Osteoblast (primary cell): Measurements from ENCODE around the gene SAE1. TPM values are rescaled to one million over a fixed set of nuclear protein-coding genes. Genes with fewer than 3 reads are reported as not detected.
"Not testable (repeated sequence)": the region's sequence is repeated elsewhere in the genome, so short reads cannot be mapped to it uniquely, and the experiment has no call there.

Experiments
- DNase-seq: peaks from one replicate; pipeline ENCODE4 v3.0.0; 2011; ENCODE audit warnings: low spot score, mixed read lengths; ENCODE audit not compliant: insufficient read length; ENCODE audit errors: missing footprints
- H2AFZ ChIP-seq: 2 replicates; pipeline ENCODE4 v1.6.0; 2011; ENCODE audit warnings: mild to moderate bottlenecking, low read length
- H3K27ac ChIP-seq: 2 replicates; pipeline ENCODE4 v1.5.1; 2011; ENCODE audit warnings: mild to moderate bottlenecking, low read depth, low read length, moderate library complexity
- H3K27me3 ChIP-seq: 2 replicates; pipeline ENCODE4 v1.6.0; 2012; ENCODE audit warnings: mild to moderate bottlenecking, control low read depth, inconsistent platforms, low read length, moderate library complexity; ENCODE audit not compliant: insufficient read depth
- H3K36me3 ChIP-seq: 2 replicates; pipeline ENCODE4 v1.5.1; 2011; ENCODE audit warnings: mild to moderate bottlenecking, low read length, control low read depth, moderate library complexity; ENCODE audit not compliant: insufficient read depth
- H3K4me1 ChIP-seq: 2 replicates; pipeline ENCODE4 v1.5.1; 2011; ENCODE audit warnings: mild to moderate bottlenecking, low read length, control low read depth, moderate library complexity; ENCODE audit not compliant: insufficient read depth
- H3K4me2 ChIP-seq: 2 replicates; pipeline ENCODE4 v1.6.0; 2011; ENCODE audit warnings: mild to moderate bottlenecking, low read length; ENCODE audit not compliant: insufficient read depth
- H3K4me3 ChIP-seq: fragments of 200-600 bp; sonication (generic); 3 replicates; pipeline ENCODE4 v1.5.1; 2012; ENCODE audit warnings: mild to moderate bottlenecking, low read length, inconsistent platforms; ENCODE audit not compliant: insufficient read depth
- H3K79me2 ChIP-seq: 2 replicates; pipeline ENCODE4 v1.6.0; 2012; ENCODE audit warnings: mild to moderate bottlenecking, low read length, control low read depth, inconsistent platforms; ENCODE audit not compliant: insufficient read depth
- H3K9me3 ChIP-seq: 2 replicates; pipeline ENCODE4 v1.5.1; 2011; ENCODE audit warnings: low read depth, low read length, control low read depth
- H4K20me1 ChIP-seq: 2 replicates; pipeline ENCODE4 v1.6.0; 2012; ENCODE audit warnings: mild to moderate bottlenecking, low read length, control low read depth; ENCODE audit not compliant: insufficient read depth
- total RNA-seq: library from RNA; depleted of rRNA; stranded (reverse); fragments of >200 nt; gene quantifications from 2 replicates; pipeline ENCODE4 v1.2.3, GENCODE V29; 2012
- TF ChIP-seq, protein P1 (sequence below): IDR thresholded peaks from 2 replicates; pipeline ENCODE4 v1.5.1; 2011; ENCODE audit warnings: mild to moderate bottlenecking, low read depth, low read length, moderate library complexity; ENCODE audit errors: extremely low read depth

The SAE1 gene
- total RNA-seq, 1 donor = 105 TPM

DNA sequence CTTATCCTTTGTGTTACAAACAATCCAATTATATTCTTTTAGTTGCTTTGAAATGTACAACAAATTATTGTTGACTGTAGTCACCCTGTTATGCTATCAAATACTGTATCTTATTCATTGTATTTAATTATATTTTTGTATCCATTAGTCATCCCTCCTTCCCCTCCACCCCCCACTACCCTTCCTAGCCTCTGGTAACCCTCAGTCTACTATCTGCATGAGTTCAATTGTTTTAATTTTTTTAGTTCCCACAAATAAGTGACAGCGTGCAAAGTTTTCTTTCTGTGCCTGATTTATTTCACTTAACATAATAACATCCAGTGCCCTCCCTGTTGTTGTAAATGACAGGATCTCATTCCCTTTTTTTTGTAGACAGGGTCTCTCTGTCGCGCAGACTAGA, 4.5 kb downstream of the SAE1 start:
- Histone ChIP-seq H3K4me3 (no peak overlapping the region), H4K20me1 (peaks cover 41% of the 10 kb centered on the region), H3K36me3 (peaks cover 14% of the 10 kb centered on the region), H3K79me2 (peaks cover 93% of the 10 kb centered on the region), H3K4me1 (peaks cover 14% of the 10 kb centered on the region), H3K4me2 (peak overlapping the region; percentile 16), H3K27ac (peak overlapping the region; percentile 31), H2AFZ (no peak overlapping the region), H3K9me3 (no peaks in the 10 kb centered on the region), H3K27me3 (no peaks in the 10 kb centered on the region)
- DNase-seq = no peak
- TF ChIP-seq, protein P1, sequence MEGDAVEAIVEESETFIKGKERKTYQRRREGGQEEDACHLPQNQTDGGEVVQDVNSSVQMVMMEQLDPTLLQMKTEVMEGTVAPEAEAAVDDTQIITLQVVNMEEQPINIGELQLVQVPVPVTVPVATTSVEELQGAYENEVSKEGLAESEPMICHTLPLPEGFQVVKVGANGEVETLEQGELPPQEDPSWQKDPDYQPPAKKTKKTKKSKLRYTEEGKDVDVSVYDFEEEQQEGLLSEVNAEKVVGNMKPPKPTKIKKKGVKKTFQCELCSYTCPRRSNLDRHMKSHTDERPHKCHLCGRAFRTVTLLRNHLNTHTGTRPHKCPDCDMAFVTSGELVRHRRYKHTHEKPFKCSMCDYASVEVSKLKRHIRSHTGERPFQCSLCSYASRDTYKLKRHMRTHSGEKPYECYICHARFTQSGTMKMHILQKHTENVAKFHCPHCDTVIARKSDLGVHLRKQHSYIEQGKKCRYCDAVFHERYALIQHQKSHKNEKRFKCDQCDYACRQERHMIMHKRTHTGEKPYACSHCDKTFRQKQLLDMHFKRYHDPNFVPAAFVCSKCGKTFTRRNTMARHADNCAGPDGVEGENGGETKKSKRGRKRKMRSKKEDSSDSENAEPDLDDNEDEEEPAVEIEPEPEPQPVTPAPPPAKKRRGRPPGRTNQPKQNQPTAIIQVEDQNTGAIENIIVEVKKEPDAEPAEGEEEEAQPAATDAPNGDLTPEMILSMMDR = no peak

DNA sequence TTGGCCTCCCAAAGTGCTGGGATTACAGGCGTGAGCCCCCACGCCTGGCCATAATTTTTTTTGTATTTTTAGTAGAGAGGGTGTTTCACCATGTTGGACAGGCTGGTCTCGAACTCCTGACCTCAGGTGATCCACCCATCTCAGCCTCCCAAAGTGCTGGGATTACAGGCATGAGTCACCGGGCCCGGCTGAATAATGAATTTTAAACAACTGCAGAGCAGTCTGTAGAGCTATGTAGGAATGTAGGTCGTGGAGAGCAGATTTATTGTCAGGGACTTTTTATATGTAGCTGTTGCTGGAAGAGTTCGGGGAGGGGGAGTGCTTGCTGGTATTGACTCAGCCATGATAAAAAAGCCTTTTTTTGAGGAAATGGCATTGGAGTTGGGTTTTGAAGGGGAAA, 10.6 kb downstream of the SAE1 start:
- peaks cover 90% of the 10 kb centered on the region for H3K79me2 ChIP-seq
- H3K4me1 ChIP-seq = peaks cover 12% of the 10 kb centered on the region
- not testable (repeated sequence) for H3K9me3 ChIP-seq, H3K4me2 ChIP-seq, H3K27ac ChIP-seq, H3K27me3 ChIP-seq, H3K4me3 ChIP-seq, H2AFZ ChIP-seq
- peaks cover 29% of the 10 kb centered on the region for H4K20me1 ChIP-seq
- DNase-seq = peak; percentile 79
- H3K36me3 ChIP-seq = peaks cover 21% of the 10 kb centered on the region

DNA sequence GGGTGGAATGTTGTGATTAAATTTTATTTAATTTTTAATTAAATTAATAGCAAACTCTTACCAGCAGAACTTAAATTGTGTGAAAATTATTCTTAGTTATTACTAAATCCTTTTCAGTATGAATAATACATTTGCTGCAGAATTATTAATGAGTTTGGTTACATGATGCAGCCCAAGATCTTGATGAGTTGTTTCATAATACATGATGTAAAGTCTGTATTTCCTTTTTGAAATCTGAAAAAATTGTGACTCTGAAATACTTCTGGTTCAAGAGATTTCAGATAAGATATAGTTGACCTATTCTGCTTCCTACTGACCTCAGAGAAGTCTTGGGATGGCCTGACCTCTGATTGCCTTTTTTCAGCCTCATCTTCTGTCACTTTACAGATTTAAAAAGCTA, 11.1 kb downstream of the SAE1 start:
- no peak for DNase-seq
- H3K27me3 ChIP-seq = no peaks in the 10 kb centered on the region
- TF ChIP-seq, protein P1 = no peak
- H2AFZ ChIP-seq = no peak overlapping the region
- H3K4me3 ChIP-seq = no peak overlapping the region
- peaks cover 12% of the 10 kb centered on the region for H3K4me1 ChIP-seq
- H3K79me2 ChIP-seq = peaks cover 90% of the 10 kb centered on the region
- H3K27ac ChIP-seq = peak overlapping the region; percentile 1
- H3K4me2 ChIP-seq = no peak overlapping the region
- H3K9me3 ChIP-seq = no peaks in the 10 kb centered on the region
- H3K36me3 ChIP-seq = peaks cover 26% of the 10 kb centered on the region
- peaks cover 28% of the 10 kb centered on the region for H4K20me1 ChIP-seq

DNA sequence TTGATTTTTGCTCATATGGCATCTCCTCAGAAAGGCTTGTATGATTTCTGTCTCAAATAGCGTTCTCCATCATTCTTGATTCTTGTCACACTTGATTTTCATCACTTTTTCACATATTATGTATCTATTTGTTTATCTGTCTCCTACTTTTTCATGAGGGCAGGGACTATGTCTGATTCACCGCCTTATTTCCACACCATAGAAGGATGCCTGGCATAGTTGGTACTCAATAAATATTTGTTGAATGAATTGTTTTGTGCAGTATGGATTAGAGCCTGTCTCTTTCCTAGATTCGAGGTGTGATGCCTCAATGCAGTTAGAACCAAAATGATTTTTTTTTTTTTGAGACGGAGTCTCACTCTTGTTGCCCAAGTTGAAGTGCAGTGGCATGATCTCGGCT, 12.1 kb downstream of the SAE1 start:
- no peak overlapping the region for H2AFZ ChIP-seq
- peaks cover 29% of the 10 kb centered on the region for H3K36me3 ChIP-seq
- no peak overlapping the region for H3K27ac ChIP-seq
- peaks cover 86% of the 10 kb centered on the region for H3K79me2 ChIP-seq
- no peak overlapping the region for H3K4me3 ChIP-seq
- DNase-seq = no peak
- H3K27me3 ChIP-seq = no peaks in the 10 kb centered on the region
- peaks cover 12% of the 10 kb centered on the region for H3K4me1 ChIP-seq
- H3K9me3 ChIP-seq = no peaks in the 10 kb centered on the region
- TF ChIP-seq, protein P1 = no peak
- no peak overlapping the region for H3K4me2 ChIP-seq
- H4K20me1 ChIP-seq = peaks cover 24% of the 10 kb centered on the region
